Activated T-cell treated with anti-CD3 and anti-CD28 coated beads for 4 hours (primary cell): ENCODE data around the gene UNC13D.
"Not testable (repeated sequence)": the region's sequence is repeated elsewhere in the genome, so short reads cannot be mapped to it uniquely, and the experiment has no call there.

Experiments
- DNase-seq: peaks from one replicate; pipeline ENCODE4 v3.0.0-alpha.2; 2020

Gene UNC13D

GRCh38 chr17:75819116-75819515 is 25.1 kb downstream of the UNC13D start:
- no peak for DNase-seq

GRCh38 chr17:75818326-75818885 is 25.8 kb downstream of the UNC13D start:
- DNase-seq, result no peak

GRCh38 chr17:75817571-75817970 is 26.6 kb downstream of the UNC13D start:
- DNase-seq, result no peak

- no peak for DNase-seq
These were observed 27.5 kb downstream of the UNC13D start for GRCh38 chr17:75816693-75817092.

GRCh38 chr17:75815399-75815798 is 28.8 kb downstream of the UNC13D start:
- DNase-seq, result no peak

- no peak for DNase-seq
These were observed 29.3 kb downstream of the UNC13D start for GRCh38 chr17:75814900-75815373.

- no peak for DNase-seq
These were observed 30.2 kb downstream of the UNC13D start for GRCh38 chr17:75814021-75814395.

GRCh38 chr17:75813081-75814020 is 30.9 kb downstream of the UNC13D start:
- no peak for DNase-seq

- no peak for DNase-seq
These were observed 31.8 kb downstream of the UNC13D start for GRCh38 chr17:75812096-75813013.

GRCh38 chr17:75811174-75811573 is 33.0 kb downstream of the UNC13D start:
- no peak for DNase-seq

GRCh38 chr17:75810756-75811155 is 33.4 kb downstream of the UNC13D start:
- not testable (repeated sequence) for DNase-seq

GRCh38 chr17:75810216-75810615 is 34.0 kb downstream of the UNC13D start:
- DNase-seq, result no peak

GRCh38 chr17:75809631-75810111 is 34.5 kb downstream of the UNC13D start:
- no peak for DNase-seq

GRCh38 chr17:75808905-75809621 is 35.1 kb downstream of the UNC13D start:
- DNase-seq, result no peak

GRCh38 chr17:75808549-75808904 is 35.7 kb downstream of the UNC13D start:
- no peak for DNase-seq

GRCh38 chr17:75807861-75808260 is 36.3 kb downstream of the UNC13D start:
- DNase-seq, result no peak

GRCh38 chr17:75806822-75807500 is 37.2 kb downstream of the UNC13D start:
- DNase-seq, result no peak

- no peak for DNase-seq
These were observed 40.3 kb downstream of the UNC13D start for GRCh38 chr17:75803883-75804282.

- no peak for DNase-seq
These were observed 44.8 kb downstream of the UNC13D start for GRCh38 chr17:75799402-75799801.

- no peak for DNase-seq
These were observed 48.2 kb downstream of the UNC13D start for GRCh38 chr17:75795820-75796607.

- DNase-seq, result no peak
These were observed 50.7 kb downstream of the UNC13D start for GRCh38 chr17:75793460-75793859.
